Hematopoietic multipotent progenitor cell treated with erythropoietin and hydrocortisone succinate and interleukin-3 and kit ligand, for 6 days (in vitro differentiated cells): ENCODE results near the gene SOCS1.

Source experiments
- DNase-seq: peaks from one replicate; pipeline ENCODE4 v3.0.0-alpha.2; 2015

Gene SOCS1

GRCh38 chr16:11259655-11260595, 3.9 kb upstream of the SOCS1 start:
- no peak for DNase-seq

GRCh38 chr16:11258553-11259492, 2.8 kb upstream of the SOCS1 start:
- no peak for DNase-seq

GRCh38 chr16:11257131-11257938, 1.3 kb upstream of the SOCS1 start:
- peak; percentile 95 for DNase-seq

- no peak for DNase-seq
Observed at GRCh38 chr16:11256661-11257130, 692 bp upstream of the SOCS1 start.

GRCh38 chr16:11254913-11255736, 879 bp downstream of the SOCS1 start:
- peak; percentile 67 for DNase-seq

GRCh38 chr16:11253995-11254912, 1.8 kb downstream of the SOCS1 start:
- no peak for DNase-seq

- no peak for DNase-seq
Observed at GRCh38 chr16:11253009-11253994, 2.7 kb downstream of the SOCS1 start.

GRCh38 chr16:11252482-11252931, 3.5 kb downstream of the SOCS1 start:
- no peak for DNase-seq

- no peak for DNase-seq
Observed at GRCh38 chr16:11251525-11252481, 4.2 kb downstream of the SOCS1 start.

- DNase-seq = no peak
Observed at GRCh38 chr16:11250786-11251524, 5.0 kb downstream of the SOCS1 start.

- no peak for DNase-seq
Observed at GRCh38 chr16:11250091-11250785, 5.8 kb downstream of the SOCS1 start.

GRCh38 chr16:11249233-11250061, 6.6 kb downstream of the SOCS1 start:
- no peak for DNase-seq

- no peak for DNase-seq
Observed at GRCh38 chr16:11248133-11248532, 7.9 kb downstream of the SOCS1 start.

GRCh38 chr16:11245988-11246387, 10.0 kb downstream of the SOCS1 start:
- DNase-seq = no peak

GRCh38 chr16:11245222-11245737, 10.7 kb downstream of the SOCS1 start:
- DNase-seq = no peak
